ENCODE measurements around the gene IRAK3.
"Not testable (repeated sequence)": the region's sequence is repeated elsewhere in the genome, so short reads cannot be mapped to it uniquely, and the experiment has no call there.

IRAK3 gene

GRCh38 chr12:66262737-66263136, 73.7 kb downstream of the IRAK3 start:
- no peak for DNase-seq
- no peak for ATAC-seq

GRCh38 chr12:66268562-66268961, 79.5 kb downstream of the IRAK3 start:
- DNase-seq (no peak), ATAC-seq (no peak)

DNA sequence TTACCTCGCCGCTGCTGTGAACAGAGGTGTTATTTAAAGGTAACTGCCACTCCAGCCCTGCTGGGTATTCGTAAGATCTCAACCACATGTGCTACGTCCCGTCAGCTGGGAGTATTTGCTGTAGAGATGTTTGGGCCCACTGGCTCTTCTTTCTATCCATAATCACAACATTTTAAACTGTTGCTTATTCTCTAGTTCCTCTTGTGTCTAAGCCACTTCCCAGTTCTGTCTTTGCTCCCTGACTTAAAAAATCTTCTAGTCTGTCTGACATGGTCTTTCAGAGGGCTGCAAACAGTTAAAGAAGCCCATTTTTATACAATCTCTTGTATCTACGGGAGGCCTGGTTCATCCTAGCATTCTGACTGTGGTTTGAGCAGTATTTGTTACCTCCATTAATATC, 80.1 kb downstream of the IRAK3 start:
- DNase-seq: no peak
- no peak for ATAC-seq

DNA sequence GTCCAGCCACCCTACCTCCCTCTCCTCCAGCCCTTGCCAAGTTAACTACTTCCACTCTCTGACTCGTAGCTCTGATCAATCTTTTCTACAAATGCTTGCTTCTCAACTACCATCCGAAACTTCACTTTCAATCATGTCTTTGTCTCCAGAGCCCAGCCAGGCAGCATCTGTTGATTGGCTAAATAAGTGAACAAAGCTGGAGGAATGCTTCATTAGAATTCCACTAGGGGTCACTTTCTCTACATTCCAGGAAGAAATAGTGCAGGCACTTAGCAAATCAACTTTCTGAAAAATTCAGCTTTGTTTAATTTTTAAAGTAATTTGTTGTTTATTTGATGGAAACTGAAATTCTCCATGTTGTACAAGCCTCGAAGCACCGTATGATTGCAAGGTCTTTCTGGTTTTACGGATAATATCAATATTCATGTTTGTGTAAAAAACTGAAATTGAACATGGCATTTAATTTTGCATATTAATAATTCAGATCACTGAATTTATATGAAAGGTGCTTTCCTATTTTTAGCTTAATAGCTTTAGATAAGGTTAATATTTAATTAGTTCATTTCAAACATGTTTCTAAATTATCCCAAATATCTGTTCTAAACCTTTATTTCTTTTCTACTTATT, 80.9 kb downstream of the IRAK3 start:
- DNase-seq (no peak), ATAC-seq (peak; percentile 57)

GRCh38 chr12:66270613-66271012, 81.6 kb downstream of the IRAK3 start:
- DNase-seq (no peak), ATAC-seq (no peak)

- DNase-seq: no peak
- ATAC-seq: no peak
Observed at GRCh38 chr12:66272650-66273049, 83.6 kb downstream of the IRAK3 start.

GRCh38 chr12:66273147-66273546, 84.1 kb downstream of the IRAK3 start:
- ATAC-seq (no peak), DNase-seq (no peak)

GRCh38 chr12:66275040-66275439, 86.0 kb downstream of the IRAK3 start:
- DNase-seq (no peak), ATAC-seq (no peak)

GRCh38 chr12:66279123-66279712, 90.2 kb downstream of the IRAK3 start:
- ATAC-seq: no peak
- no peak for DNase-seq

DNA sequence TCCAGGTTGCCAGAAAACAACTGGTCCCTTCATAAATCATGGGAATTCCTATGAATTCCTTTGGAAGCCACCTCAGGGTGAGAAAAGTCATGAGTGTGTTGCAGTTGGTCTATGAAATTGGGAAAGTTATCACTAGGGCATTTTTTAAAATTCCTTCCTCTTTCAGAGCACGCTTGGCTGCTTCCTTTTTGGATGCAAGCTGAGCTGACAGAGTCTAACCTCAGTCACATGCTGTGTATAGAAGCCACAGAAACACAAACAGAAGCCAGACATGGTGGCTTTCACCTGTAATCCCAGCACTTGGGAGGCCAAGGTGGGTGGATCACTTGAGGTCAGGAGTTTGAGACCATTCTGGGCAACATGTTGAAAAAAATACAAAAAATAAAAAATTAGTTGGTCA, 91.5 kb downstream of the IRAK3 start:
- no peak for DNase-seq
- no peak for ATAC-seq

DNA sequence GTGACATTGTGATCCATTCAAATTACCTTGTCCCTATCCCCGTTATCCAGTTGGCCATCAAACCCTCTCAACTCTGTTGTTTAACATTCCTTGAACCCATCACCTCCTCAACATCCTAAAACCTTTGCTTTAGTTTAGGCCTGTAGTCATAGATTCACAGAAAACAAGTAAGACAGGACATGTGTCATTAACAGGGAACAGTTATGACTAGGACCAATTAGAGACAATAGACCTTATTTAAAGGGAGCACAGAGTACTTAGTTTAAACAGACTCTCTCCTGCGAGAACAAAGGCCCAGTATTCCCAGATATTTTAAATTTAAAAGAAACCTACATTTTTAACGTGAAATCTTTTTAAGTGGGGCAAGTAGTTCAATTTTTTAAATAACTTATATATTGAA, 93.2 kb downstream of the IRAK3 start:
- ATAC-seq (no peak), DNase-seq (no peak)

DNA sequence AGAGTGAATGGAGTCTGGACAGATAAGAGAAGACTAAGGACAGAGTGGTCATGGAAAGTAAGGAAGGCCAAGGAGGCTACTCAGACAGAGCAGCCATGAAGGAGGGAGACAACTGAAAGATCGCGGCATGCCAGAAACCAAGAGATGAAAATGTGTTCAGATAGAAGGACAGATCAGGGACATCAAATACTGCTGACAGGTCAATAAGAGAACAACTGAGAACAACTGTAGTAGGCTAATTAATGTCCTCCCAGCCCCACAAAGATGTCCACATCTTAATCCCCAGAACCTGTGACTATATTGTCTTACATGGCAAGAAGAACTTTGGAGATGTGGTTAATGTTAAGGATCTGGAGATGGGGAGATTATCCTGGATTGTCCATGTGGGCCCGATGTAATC, 98.3 kb downstream of the IRAK3 start:
- no peak for DNase-seq
- ATAC-seq: no peak

DNA sequence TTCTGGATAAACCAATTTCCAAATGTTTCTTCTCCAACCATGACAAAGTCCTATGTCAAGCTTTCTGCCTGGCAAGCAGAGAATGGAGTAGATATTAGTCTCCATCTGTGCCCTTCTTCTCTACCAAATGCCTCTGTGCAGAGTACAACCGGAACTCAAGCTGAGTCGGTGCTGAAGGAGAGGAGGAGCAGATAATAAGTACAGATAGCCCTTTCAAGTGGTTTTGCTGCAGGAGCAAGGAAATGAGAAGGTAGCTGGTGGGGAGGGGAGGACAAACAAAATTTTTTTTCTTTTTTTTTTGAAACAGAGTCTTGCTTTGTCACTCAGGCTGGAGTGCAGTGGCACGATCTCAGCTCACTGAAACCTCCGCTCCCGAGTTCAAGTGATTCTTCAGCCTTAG, 99.1 kb downstream of the IRAK3 start:
- ATAC-seq (peak; percentile 86), DNase-seq (peak; percentile 27)

DNA sequence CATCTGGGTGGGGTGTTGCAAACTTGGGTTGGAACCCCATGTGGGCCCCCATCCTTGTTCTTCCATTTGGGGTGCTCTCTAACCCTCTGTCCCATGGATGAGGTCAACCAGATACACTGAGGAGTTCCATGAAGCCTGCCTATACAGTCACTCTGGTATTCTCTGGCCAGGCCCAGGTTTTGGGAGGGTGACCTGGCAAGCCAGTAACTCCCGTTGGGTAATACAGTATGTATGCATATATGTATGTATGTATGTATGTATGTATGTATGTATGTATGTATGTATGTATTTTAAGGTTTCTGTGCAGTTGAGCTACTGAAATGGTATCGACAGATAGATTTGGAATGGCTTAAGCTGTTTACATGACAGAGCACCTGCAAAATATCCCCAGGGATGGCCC, 100.5 kb downstream of the IRAK3 start:
- DNase-seq (no peak), ATAC-seq (no peak)

DNA sequence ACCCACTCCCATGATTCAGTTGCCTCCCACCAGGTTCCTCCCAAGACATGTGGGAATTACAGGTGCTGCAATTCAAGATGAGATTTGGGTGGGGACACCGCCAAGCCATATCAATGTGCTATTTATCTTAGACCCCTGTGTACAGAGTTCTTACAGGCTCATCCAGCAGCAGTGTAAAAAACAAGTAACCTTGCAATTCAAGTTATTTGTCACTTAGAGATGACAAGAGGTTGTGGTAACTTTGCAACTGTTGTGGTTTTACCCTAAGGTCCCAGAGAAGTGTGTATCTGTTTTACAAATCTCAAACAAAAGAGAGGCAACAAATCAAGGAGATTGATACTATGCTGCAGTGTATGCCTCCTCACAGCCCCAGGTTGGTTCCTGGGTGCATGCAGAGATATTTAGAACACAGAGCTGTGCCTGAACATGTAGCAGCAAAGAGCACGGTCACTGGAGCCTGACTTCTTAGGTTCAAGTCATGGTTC, 101.7 kb downstream of the IRAK3 start:
- peak; percentile 51 for ATAC-seq
- DNase-seq: no peak

DNA sequence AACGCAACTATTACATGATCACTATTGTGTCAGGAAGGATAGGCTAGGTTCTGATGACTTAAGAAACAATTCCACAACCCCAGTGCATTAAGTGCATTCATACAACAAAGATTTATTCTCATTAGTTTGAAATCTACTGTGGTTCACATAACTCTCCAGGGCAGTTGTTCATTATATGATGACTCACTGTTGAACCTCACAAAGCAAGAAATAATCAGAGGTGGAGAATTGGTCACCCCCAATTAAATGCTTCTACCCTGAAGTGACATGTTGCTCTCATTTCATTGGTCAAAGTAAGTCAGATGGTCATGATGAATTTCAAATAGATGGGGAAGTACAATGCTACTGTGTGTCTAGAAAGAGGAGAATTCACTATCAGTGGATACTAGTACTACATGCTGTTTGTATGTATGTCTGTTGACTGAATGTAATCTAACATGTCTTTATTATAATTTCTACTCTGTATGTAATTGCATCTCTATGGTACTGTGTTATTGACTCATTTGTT, 107.2 kb downstream of the IRAK3 start:
- DNase-seq (no peak), ATAC-seq (no peak)

DNA sequence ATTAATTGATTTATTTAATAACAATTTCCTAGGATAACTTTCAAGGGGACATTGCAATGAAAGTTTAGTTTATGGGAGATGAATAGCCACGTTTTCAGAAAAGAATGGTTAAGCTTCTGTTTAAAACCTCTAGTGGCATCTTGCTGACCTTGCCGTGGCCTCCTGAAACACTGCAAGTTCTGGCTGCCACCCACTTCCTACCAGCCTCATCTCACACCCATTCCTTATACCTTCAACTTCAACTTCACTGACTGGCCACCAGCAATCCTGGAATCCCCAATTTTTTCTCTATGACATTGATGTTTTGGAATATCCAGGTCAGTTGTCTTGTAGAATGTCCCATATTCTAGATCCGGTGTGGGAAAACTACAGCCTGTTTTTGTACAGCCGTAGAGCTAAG, 108.1 kb downstream of the IRAK3 start:
- ATAC-seq (no peak), DNase-seq (no peak)

- no peak for ATAC-seq
- DNase-seq: no peak
Observed at GRCh38 chr12:66297923-66298322, 108.9 kb downstream of the IRAK3 start.

GRCh38 chr12:66301944-66302826, 113.2 kb downstream of the IRAK3 start, which contains the start of gene HELB:
TSS of gene HELB (plus strand) at chr12:66302493. CDS start at chr12:66302604, 111 bp downstream.
- ATAC-seq (peak; percentile 94), DNase-seq (peak; percentile 99)

DNA sequence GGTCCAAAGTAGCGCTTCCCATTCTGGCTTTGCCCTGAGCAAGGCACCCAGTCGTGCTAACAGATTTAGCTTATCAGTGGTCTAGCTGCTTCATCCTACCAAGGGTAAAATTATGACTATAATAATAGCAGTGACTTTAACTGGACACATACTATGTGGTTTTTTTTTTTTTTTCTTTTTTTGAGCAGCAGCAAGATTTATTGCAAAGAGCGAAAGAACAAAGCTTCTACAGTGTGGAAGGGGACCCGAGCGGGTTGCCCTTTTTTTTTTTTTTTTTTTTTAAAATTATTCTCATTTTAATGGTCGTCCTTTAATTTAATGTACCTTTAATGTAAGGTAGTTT, 113.8 kb downstream of the IRAK3 start:
- DNase-seq (no peak), ATAC-seq (no peak)

GRCh38 chr12:66303316-66303804, 114.3 kb downstream of the IRAK3 start:
- DNase-seq: not testable (repeated sequence)
- peak; percentile 44 for ATAC-seq

Data from stimulated activated naive CD8-positive, alpha-beta T cell treated with anti-CD3 and anti-CD28 coated beads, Interleukin-15, Interleukin-2, amounts not matched to agents 100 U/mL and 50 U/mL, for 24 hours (primary cell).